Endothelial cell of umbilical vein (primary cell): ENCODE measurements around the gene DENND1C. TPM values are rescaled to one million over a fixed set of nuclear protein-coding genes. Genes with fewer than 3 reads are reported as not detected.

ENCODE experiments used
- BruUV-seq: library from RNA; stranded (reverse); fragments of 400-500 nt; replicated peaks from 2 replicates; lab custom pipeline; 2021; lab: Mats Ljungman, UMichigan
- CTCF ChIA-PET: fragments of 300-600, 350-600 bp; sonication (Branson Sonifier 250); formaldehyde crosslinking; loops from one replicate; lab custom pipeline; 2021; ENCODE audit warnings: antibody characterized with exemption, inconsistent platforms; lab: Charles Lee
- POLR2A ChIA-PET: fragments of 300-600, 350-600 bp; sonication (Branson Sonifier 250); formaldehyde crosslinking; loops from one replicate; lab custom pipeline; 2021; ENCODE audit warnings: antibody characterized with exemption, inconsistent platforms; lab: Charles Lee
- DNase-seq: peaks from one replicate; pipeline ENCODE4 v3.0.0-alpha.2; 2011; ENCODE audit warnings: low read depth, low spot score
- FAIRE-seq: peaks from 2 replicates; lab custom pipeline; 2011; peaks lifted over from hg19 to GRCh38; lab: Jason Lieb, UNC
- H2AFZ ChIP-seq: 2 replicates; pipeline ENCODE4 v1.6.0; 2012; ENCODE audit warnings: low read depth, low read length, control low read depth, inconsistent platforms
- H3K27ac ChIP-seq: 2 replicates; pipeline ENCODE4 v1.5.1; 2011; ENCODE audit warnings: low read depth, mild to moderate bottlenecking, control low read depth, low read length, moderate library complexity; ENCODE audit not compliant: insufficient read depth
- H3K27me3 ChIP-seq, 2 experiments: 2 replicates each; pipeline versions ENCODE4 v1.6.0 to v1.6.1; 2011; ENCODE audit warnings: low read length in 2 of 2, mixed read lengths in 1 of 2; ENCODE audit not compliant: control insufficient read depth in 2 of 2, insufficient read depth in 2 of 2
- H3K36me3 ChIP-seq, 2 experiments: 2 replicates in 1 of 2; 3 replicates in 1 of 2; pipeline ENCODE4 v1.5.1; 2011; ENCODE audit warnings: low read length in 2 of 2, mild to moderate bottlenecking in 1 of 2, moderate library complexity in 1 of 2; ENCODE audit not compliant: control insufficient read depth in 2 of 2, insufficient read depth in 2 of 2; ENCODE audit errors: extremely low read depth in 1 of 2
- H3K4me1 ChIP-seq: 3 replicates; pipeline ENCODE4 v1.5.1; 2011; ENCODE audit warnings: mild to moderate bottlenecking, low read length; ENCODE audit not compliant: control insufficient read depth, insufficient read depth; ENCODE audit errors: extremely low read depth
- H3K4me2 ChIP-seq: 2 replicates; pipeline ENCODE4 v1.6.1; 2011; ENCODE audit warnings: low read length, control low read depth, mixed read lengths; ENCODE audit not compliant: insufficient read depth
- H3K4me3 ChIP-seq, 3 experiments: fragments of 200-600 bp in 1 of 3; sonication (generic), shearing (Covaris generic) in 1 of 3; replicated peaks in 1 of 3; 2 replicates each; pipeline ENCODE4 v1.5.1; 2011 to 2016; ENCODE audit warnings: control low read depth in 3 of 3, low read length in 3 of 3, mild to moderate bottlenecking in 2 of 3, inconsistent platforms in 1 of 3, low read depth in 1 of 3, moderate library complexity in 1 of 3; ENCODE audit not compliant: insufficient read depth in 1 of 3
- H3K79me2 ChIP-seq: 2 replicates; pipeline ENCODE4 v1.6.0; 2012; ENCODE audit warnings: low read length, inconsistent platforms; ENCODE audit not compliant: control insufficient read depth, insufficient read depth
- H3K9ac ChIP-seq: replicated peaks from 2 replicates; pipeline ENCODE3; 2011; ENCODE audit warnings: low read length, control low read depth; ENCODE audit not compliant: insufficient read depth; ENCODE audit errors: extremely low read depth
- H3K9me1 ChIP-seq: replicated peaks from 3 replicates; pipeline ENCODE4 v1.6.0; 2011; ENCODE audit warnings: mild to moderate bottlenecking, low read length; ENCODE audit not compliant: control insufficient read depth, insufficient read depth; ENCODE audit errors: extremely low read depth
- H3K9me3 ChIP-seq: replicated peaks from 2 replicates; pipeline ENCODE4 v1.5.1; 2012; ENCODE audit warnings: low read length, inconsistent platforms; ENCODE audit not compliant: control insufficient read depth, insufficient read depth
- H4K20me1 ChIP-seq: replicated peaks from 2 replicates; pipeline ENCODE3; 2011; ENCODE audit warnings: mild to moderate bottlenecking, low read length; ENCODE audit not compliant: control insufficient read depth, insufficient read depth; ENCODE audit errors: extremely low read depth
- CTCF ChIP-seq, 2 donors: IDR thresholded peaks; 1 replicate in 1 of 2; 2 replicates in 1 of 2; pipeline ENCODE4 v1.5.1; 2011; ENCODE audit warnings: low read length in 2 of 2, mild to moderate bottlenecking in 2 of 2, moderate library complexity in 2 of 2, control low read depth in 1 of 2, inconsistent platforms in 1 of 2, low read depth in 1 of 2; ENCODE audit not compliant: insufficient read depth in 1 of 2; ENCODE audit errors: extremely low read depth in 1 of 2
- EZH2 ChIP-seq: IDR thresholded peaks from 2 replicates; pipeline ENCODE4 v1.6.1; 2012; ENCODE audit warnings: borderline replicate concordance, low read depth, mild to moderate bottlenecking, moderate library complexity, low read length, inconsistent platforms; ENCODE audit not compliant: severe bottlenecking
- FOS ChIP-seq: IDR thresholded peaks from 2 replicates; pipeline ENCODE4 v1.6.1; 2011; ENCODE audit warnings: mild to moderate bottlenecking, low read length, moderate library complexity, borderline replicate concordance; ENCODE audit not compliant: insufficient read depth
- GATA2 ChIP-seq: IDR thresholded peaks from 2 replicates; pipeline ENCODE4 v1.7.0; 2011; ENCODE audit warnings: low read depth, mild to moderate bottlenecking, moderate library complexity, mixed read lengths, low read length; ENCODE audit not compliant: insufficient read length, insufficient read depth
- JUN ChIP-seq: IDR thresholded peaks from 2 replicates; pipeline ENCODE4 v1.6.1; 2011; ENCODE audit warnings: borderline replicate concordance, low read depth; ENCODE audit not compliant: insufficient read length, insufficient read depth
- MAX ChIP-seq: IDR thresholded peaks from 2 replicates; pipeline ENCODE4 v1.6.1; 2011; ENCODE audit not compliant: insufficient read depth, insufficient read length
- MYC ChIP-seq: IDR thresholded peaks from one replicate; pipeline ENCODE4 v1.6.1; 2011; ENCODE audit warnings: mild to moderate bottlenecking, low read depth, low read length
- POLR2AphosphoS5 ChIP-seq: IDR thresholded peaks from 2 replicates; pipeline ENCODE4 v1.6.1; 2012; ENCODE audit warnings: low read depth, mild to moderate bottlenecking, control low read depth, low read length, moderate library complexity; ENCODE audit not compliant: insufficient read depth
- dilution Hi-C: fragments of 300-500 bp; cut with MboI; formaldehyde crosslinking; loops from one replicate; pipeline ENCODE4 v1.15.0; 2019; ENCODE audit warnings: low sequenced_read_pairs; ENCODE audit not compliant: extremely low pct_ligation_motif_present
- intact Hi-C: fragments of 100-400 bp; cut with micrococcal nuclease; formaldehyde crosslinking; loops from one replicate; pipeline ENCODE4 v1.10.0; 2022
- polyA plus RNA-seq, 4 experiments: library from polyadenylated mRNA; depleted of rRNA in 3 of 4; stranded (reverse) in 3 of 4; unstranded in 1 of 4; fragments of >200 nt; gene quantifications; 2 replicates each; pipeline versions ENCODE4 v1.2.1 to v1.2.3, GENCODE V29; 2011 to 2012; ENCODE audit warnings: missing spikeins in 1 of 4
- total RNA-seq: library from RNA; stranded (reverse); gene quantifications from 2 replicates; pipeline ENCODE4 v1.2.3, GENCODE V29; 2021

The DENND1C gene
- total and polyA plus RNA-seq, 2 donors (not counting 3 experiments of a cell fraction or from before 2014, with no cell fraction given): not detected

GRCh38 chr19:6494438-6495036 is 12.9 kb upstream of the DENND1C start:
- no peak overlapping the region for H3K9ac ChIP-seq
- H3K9me1 ChIP-seq: no peaks in the 10 kb centered on the region
- no TSS peak for BruUV-seq
- dilution Hi-C loops: no loop called here
- H3K9me3 ChIP-seq: no peaks in the 10 kb centered on the region
- H3K4me1 ChIP-seq: no peaks in the 10 kb centered on the region
- ChIA-PET CTCF (no interaction called here), POLR2A (no interaction called here)
- no peak for TF ChIP-seq MAX
- no peak for TF ChIP-seq JUN
- no peak for TF ChIP-seq MYC
- TF ChIP-seq POLR2AphosphoS5: no peak
- TF ChIP-seq EZH2: no peak
- H3K79me2 ChIP-seq: no peaks in the 10 kb centered on the region
- no peak overlapping the region for H2AFZ ChIP-seq
- H4K20me1 ChIP-seq: no peaks in the 10 kb centered on the region
- no peak overlapping the region for H3K4me3 ChIP-seq
- H3K4me2 ChIP-seq: no peak overlapping the region
- no peaks in the 10 kb centered on the region for H3K27me3 ChIP-seq
- FAIRE-seq (no peak), DNase-seq (no peak)
- intact Hi-C loops: no loop called here
- no peaks in the 10 kb centered on the region for H3K36me3 ChIP-seq
- no peak overlapping the region for H3K27ac ChIP-seq

GRCh38 chr19:6491802-6492592 is 10.4 kb upstream of the DENND1C start:
- Histone ChIP-seq H3K4me1 (no peaks in the 10 kb centered on the region), H3K36me3 (no peaks in the 10 kb centered on the region), H4K20me1 (no peaks in the 10 kb centered on the region), H3K9me3 (no peaks in the 10 kb centered on the region), H2AFZ (no peak overlapping the region), H3K9ac (no peak overlapping the region), H3K4me2 (no peak overlapping the region), H3K4me3 (no peak overlapping the region), H3K79me2 (no peaks in the 10 kb centered on the region), H3K27me3 (no peaks in the 10 kb centered on the region), H3K27ac (no peak overlapping the region), H3K9me1 (no peaks in the 10 kb centered on the region)
- FAIRE-seq (no peak), DNase-seq (no peak)
- CTCF ChIA-PET: no interaction called here
- POLR2A ChIA-PET: interaction anchor here (0.5 kb wide), 1 partner anchor 92 kb away, joined by 3 read pairs; no protein-coding TSS in a partner anchor
- BruUV-seq: no TSS peak
- intact Hi-C loops (no loop called here), dilution Hi-C loops (no loop called here)
- TF ChIP-seq GATA2: no peak
- no peak for TF ChIP-seq FOS
- TF ChIP-seq CTCF (IDR thresholded peaks at IDR 0.05; ENCODE audit: extremely low read depth in 1 of 2, insufficient read depth in 1 of 2, low read depth in 1 of 2, low read length in 2 of 2): no peak
- no peak for TF ChIP-seq EZH2
- TF ChIP-seq MAX: no peak
